GF-D8 (cell line): ENCODE results near the gene CRACR2B.
A peak's percentile ranks its signal among the peaks of the same experiment; 100 is the strongest.

Experiments used
- DNase-seq: peaks from one replicate; lab custom pipeline; 2025; lab: John Stamatoyannopoulos, UW

CRACR2B gene

DNA sequence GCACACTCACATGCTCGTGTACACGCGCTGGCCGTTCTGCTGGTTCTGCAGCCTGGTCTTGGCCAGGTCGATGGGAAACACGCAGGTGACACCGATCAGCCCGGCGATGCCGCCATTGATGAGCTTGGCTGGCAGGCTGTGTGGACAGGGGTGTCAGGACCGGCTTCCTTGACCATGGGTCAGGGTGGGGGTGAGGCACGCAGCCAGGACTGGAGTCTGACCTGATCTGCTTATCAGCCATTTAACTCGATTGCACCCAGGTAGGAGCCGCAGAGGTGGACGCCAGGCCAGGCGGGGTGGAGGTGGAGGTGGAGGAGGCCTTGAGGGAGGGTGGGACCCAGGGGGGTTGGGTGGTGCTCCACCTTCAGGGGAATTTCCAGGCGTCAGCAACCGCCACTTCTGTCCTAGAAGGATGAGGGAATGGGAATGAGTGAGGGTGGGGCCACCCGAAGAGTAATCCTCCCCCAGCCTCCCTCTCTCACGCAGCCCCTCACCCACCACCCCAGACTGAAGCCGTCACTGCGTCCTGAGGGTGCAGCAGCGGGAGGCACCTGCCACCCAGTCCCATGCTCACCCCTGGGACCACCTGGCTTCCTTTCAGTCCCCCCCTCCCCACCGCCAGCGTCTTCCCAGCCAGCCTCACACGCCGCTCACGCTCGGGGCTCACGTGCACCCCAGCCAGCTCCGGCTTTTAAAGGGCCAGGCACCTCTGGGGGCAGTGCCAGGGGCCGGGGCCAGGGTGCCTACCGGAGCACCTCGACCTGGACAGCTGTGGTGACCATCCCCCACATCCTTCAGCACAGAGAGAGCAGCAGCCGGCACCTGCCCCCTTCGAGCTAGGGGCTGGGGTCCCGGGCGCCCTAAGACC, 32.7 kb upstream of the CRACR2B start:
- no peak for DNase-seq

DNA sequence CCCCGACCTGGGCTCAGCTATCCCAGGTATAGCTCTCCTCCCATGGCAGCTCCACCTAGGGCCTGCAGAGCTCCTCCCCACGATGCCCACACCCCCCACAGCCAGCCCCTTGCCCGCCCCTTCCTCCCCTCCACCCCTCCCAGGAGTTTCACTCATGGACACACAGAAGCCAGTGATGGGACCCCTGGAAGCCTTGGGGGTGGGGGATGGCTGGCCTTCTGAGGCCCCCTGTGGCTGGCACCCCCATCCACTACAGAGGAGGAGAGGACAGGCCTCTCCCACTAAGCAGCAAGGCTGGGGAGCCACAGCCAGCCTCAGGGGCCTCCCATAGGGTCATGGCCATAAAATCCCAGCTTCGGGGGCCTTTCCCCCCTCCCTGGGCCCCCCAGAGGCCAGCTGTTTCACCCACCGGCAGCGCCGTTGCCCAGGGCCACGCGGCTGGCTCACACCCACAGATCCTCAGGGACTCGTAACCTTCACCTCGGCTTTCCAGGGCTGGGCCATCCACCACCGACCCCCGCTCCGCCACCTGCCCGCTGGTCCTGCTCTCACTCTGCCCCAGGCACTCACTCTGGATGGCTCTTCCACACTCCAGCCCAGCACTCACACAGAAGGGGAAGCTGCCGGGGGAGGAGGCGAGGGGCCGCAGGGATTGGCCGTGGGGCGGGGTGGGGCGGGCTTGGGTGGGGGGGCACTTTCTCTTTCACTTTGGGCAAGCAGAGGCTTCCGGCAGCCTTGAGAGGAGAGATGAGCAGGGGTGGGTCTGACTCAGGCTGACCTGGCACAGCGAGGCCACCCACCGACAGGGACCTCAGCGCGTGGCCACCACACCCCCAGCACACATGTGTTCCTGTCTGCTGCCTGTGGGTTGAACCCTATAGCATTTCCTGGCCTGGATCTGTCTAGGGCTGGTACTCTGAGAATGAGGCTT, 31.8 kb upstream of the CRACR2B start:
- peak; percentile 11 for DNase-seq

DNA sequence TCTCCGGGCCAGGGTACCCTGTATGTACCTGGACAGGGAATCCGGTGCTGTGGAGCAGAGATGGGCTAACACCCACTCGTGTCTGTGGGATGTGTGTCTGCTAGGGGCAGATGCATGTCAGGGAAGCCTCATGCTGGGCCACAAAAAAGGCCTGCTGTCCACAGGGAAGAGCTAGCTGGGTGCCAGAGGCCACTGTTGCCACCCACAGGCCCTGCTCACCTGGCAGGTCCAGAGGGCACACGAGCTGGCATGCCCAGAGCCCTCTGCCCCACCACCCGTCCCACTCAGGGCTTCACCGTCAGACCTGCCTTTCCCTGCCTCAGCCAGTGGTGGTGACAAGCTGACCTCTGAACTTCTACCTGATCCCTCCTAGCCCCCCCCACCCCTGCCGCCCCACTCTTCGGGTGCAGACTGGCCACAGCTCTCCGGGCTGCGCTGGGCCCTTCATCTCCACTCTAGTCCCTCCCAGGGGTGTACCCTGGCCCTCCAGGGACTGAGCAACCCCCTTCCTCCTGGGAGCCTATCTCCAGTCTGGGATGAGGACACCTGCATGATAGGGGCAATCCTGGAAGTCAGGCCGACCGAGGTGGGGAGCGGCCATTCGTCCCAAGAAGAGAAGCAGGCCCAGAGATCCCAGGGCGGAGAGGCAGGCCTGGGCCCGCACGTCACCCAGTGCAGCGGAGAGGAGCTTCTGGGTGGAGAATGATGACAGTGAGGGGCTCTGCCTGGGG, 31.0 kb upstream of the CRACR2B start:
- no peak for DNase-seq

DNA sequence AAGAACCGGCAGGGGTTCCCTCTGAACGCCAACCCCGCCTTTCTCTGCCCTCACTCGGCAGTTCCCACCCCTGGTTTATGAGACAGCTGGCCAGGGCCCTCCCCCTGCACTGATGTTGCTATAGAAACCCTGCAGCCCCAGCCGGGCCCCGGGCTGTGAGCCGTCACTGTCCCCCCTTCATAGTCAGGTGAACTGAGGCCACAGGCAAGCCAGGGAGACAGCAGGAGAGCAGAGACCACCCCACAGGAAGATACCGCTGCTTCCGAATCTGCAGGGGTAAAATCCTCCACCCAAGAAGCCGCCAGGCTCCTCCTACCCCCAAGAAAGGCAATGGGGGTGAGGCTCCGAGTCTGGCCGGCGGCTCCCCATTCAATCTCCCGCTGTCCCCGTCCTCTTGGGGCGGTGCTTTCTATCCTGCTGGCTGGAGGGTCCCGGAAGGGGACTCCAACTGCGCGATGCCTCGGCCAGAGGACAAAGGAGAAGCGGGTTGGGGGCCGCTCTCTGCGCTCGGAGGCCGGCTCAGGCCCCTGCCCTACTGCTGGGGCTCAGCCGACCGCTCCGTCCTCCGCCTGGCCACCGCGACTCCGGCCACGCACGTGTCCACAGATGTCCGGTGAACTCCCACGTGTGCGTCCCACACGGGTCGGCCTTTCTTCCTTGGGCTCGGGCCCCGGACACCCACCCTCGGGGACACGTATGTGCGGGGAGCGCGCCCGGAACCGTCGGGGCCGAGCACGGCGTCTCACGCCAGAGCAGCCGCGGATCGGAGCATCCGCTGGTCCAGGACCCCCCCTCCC, 30.2 kb upstream of the CRACR2B start:
- peak; percentile 13 for DNase-seq

DNA sequence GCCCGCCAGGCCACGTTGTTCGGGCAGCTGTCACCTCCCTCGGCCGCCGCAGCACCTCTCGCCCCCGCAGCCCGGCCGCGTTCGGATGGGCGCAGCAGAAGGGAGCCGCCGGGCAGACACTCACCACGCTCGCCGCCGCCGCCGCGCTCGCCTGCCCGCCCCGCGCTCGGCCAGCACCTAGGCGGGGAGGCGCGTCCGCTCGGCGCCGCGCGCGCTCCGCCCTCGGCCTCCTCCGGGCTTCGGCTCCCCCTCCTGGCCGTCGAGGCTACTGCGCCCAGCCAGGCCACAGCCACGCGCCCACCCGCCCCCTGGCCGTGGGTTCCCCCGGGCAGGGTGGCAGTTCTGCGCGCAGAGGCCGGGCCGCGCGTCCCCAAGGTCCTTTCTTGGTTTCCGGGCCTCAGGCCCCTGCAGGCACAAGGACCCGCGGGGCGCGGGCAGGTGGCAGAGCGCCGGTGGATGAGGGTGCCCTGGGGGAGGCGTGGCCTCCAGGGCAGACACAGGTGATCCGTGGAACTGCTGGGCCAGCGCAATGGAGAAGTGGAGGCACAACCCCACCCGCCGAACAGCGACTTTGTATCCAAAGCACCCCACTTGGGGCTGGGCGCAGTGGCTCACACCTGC, 29.5 kb upstream of the CRACR2B start, which contains the start of gene SLC25A22:
SLC25A22 (minus strand) TSS at position 189 of the 621 bp plus-strand sequence. CDS start 3,275 bp downstream, outside the sequence.
- no peak for DNase-seq

DNA sequence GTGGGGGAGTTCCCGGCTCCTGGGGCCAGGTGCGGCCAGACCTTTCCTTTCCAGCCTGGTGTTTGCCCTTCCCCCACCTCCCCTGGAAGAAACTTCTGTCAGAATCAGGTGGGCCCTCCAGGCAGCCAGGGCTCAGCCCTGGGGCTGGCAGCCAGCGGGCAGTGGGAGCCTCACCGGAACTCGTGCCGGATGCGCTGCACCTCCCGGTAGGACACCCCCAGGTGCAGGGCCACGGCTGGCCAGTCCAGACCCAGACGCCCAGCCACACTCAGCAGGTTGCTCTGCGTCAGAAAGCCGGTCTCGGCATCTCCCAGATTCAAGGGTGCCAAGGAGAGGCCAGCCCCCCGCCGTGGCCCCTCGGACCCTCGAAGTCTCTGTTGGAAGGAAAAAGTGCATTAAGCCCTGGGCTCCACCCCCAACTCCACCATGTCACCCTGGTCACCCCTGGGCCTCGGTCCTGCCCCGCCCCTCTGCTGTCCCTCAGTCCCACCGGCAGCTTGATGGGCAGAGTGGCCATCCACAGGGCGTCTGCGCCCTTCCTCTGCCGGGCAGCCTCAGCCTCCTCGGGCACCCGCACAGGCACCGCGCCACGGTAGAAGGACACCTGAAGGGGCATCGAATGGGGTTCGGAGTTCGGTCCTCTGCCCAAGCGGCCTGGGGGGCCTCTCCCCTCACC, 27.9 kb upstream of the CRACR2B start:
- no peak for DNase-seq

DNA sequence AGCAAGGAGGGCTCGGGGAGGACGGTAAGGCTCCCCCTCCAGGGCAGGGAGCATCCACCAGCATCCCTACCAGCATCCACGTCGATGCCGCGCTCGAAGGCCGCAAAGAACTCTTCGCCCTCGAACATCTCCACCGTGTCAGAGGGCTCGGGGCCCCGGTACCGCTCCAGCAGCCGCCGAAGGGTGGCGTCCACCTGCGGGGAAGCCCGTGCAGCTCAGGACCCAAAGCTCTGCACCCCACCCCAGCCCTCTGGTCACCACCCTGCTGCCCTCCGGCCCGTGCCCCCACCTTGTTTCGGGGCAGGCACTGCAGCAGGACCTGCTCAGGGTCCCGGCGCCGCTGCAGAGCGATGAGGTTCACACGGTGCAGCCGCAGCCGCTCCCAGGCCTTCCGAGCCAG, 27.2 kb upstream of the CRACR2B start:
- DNase-seq: no peak

DNA sequence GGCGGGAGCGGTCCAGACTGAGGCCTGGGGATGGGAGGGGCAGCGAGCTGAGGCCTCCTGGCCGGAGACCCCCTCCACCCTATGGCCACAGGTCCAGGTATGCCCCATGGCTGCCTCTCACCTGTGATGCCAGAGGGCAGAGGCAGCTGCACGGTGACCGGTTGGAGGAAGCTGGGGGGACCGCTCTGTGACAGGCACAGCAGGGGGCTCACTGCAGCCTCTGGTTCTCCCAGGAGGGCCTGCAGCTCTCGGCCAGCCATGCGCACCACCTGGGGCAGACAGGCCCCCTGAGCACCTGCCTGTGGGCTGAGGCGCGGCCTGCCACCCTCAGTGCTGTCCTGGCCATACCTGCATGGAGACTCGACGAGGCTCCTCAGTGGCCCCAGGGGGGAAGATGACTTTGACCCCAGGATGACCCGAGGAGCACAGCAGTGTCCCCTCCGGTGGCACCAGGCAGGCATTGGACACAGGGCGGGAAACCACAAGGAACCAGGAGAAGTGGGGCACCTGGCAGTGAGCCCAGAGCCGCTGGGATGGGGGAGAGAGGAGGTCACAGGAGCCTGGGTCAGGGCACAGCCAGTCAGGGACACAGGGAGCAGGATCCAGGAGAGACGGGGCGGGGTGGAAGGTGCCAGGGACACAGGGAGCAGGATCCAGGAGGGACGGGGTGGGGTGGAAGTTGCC, 26.5 kb upstream of the CRACR2B start:
- DNase-seq: no peak

DNA sequence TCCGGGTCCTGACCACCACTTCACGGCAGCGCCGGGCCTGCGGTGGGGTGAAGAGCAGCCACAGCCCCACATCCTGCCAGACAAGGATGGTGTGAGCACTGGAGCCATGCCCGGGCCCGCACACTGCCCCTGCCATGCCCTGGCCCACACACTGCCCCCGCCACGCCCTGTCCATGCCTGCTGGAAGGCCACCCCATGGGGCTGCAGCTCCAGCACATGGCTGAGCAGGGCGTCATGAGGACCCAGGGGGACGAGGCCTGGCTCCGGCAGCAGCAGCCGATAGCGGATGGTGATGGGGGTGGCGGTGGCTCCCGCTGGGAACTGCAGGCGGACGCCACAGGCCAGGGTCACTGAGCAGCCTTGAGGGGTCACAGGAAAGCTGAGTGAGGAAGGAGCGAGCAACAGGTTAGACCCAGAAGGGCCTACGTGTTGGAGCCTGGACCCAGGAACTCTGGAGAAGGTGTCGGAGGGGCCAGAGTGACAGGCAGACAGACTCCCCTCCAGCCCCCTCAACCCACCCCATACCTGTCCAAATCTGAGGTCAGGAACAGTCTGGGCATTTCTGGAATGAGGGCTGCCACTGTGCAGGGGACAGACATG, 25.6 kb upstream of the CRACR2B start:
- DNase-seq: no peak

DNA sequence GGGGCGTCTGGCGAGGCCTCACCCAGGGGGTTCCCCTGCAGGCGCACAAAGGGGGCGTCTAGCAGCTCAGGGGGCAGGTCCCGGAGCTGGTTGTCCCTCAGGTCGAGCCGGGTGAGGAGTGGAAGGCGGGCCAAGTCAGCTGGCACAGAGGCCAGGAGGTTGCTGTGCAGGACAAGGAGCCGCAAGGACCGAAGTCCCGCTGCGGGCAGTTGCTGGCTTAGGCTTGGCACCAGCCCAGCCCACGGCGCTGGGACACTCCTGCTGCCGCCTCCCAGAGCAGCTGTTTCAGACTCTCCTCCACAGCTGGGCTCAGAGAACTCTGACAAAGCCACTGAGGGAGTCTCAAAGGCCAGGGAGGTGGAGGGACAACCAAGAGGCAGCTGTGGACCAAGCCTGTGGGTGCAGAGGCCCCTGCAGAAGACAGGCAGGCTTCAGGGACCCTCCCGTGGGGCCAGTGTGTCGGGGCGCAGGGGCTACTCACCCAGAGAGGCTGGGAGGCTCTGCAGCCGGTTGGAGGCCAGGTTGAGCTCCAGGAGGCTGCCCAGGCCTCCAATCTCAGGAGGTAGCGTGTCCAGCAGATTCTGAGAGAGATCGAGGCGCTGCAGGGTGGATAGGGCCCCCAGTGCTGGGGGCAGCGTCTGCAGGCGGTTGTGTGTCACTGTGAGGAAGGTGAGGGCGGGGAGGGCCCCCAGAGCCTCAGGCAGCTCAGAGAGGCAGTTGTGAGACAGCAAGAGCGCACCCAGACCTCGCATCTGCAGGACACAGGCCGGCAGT, 24.8 kb upstream of the CRACR2B start:
- no peak for DNase-seq

DNA sequence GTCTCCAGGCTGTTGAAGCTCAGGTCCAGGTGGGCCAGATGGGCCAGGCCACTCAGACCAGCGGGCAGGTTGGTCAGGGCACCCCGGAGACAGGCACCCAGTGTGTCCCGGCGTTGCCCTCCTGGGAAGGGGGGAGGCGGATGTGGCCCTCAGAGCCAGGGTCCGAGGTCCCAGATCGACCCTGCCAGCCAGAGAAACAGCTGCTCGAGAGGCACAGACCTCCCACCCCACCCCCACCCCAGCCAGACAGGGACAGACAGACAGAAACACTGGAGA, 24.3 kb upstream of the CRACR2B start:
- no peak for DNase-seq

DNA sequence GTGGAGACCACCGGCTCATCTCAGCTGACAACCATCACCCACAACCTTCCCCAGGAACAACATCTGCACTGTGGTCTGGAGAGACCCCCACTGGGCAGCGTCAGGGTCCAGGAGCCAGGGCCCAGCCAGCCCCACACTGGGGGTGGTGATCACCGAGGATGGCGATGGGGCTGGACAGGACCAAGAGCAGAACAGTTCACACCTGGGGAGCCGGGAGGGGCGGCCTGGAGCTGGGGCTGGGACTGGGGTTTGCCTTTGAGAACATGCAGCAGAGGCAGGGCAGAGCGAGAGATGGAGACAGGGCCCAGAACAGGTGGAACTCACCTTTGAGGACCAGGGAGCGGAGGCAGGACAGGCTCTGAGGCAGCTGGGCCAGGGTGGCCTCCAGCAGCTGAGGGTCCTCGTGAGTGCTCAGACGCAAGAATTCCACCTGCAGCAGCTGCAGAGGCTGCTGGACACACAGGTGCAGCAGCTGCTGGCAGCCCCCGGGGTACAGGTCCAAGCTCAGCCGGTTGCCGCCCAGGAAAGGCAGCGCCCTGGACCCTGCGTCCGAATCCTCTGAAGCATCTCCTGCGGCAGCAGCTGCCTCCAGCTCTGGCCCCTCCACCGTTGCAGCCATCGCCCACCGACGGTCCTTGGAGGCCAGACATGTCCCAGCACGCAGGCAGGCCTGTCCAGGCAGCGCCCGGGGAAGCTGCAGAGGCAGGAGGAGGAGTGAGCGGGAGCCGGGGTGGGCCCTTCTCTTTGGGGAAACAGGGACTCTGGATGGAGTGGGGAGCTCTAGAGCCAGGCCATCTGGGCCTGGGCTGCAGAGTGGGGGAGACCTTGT, 23.7 kb upstream of the CRACR2B start:
- DNase-seq: no peak

DNA sequence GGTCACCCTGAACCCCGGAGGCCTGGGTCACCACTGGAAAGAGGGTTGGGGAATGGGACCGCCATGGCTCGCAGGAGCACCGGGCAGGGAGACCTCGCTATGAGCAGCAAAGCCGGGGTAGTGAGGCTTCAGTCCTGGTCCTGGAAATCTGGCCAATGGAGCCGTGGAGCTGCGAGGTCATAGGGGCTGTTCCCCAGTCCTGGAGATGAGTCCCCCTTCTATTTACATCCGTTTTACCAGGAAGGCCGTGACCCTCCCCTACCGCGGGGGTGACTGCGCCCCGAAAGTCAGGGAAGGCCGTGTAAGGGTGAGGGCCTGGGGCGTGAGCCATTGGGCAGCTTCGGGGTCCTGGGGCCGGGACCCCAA, 23.1 kb upstream of the CRACR2B start:
- no peak for DNase-seq

DNA sequence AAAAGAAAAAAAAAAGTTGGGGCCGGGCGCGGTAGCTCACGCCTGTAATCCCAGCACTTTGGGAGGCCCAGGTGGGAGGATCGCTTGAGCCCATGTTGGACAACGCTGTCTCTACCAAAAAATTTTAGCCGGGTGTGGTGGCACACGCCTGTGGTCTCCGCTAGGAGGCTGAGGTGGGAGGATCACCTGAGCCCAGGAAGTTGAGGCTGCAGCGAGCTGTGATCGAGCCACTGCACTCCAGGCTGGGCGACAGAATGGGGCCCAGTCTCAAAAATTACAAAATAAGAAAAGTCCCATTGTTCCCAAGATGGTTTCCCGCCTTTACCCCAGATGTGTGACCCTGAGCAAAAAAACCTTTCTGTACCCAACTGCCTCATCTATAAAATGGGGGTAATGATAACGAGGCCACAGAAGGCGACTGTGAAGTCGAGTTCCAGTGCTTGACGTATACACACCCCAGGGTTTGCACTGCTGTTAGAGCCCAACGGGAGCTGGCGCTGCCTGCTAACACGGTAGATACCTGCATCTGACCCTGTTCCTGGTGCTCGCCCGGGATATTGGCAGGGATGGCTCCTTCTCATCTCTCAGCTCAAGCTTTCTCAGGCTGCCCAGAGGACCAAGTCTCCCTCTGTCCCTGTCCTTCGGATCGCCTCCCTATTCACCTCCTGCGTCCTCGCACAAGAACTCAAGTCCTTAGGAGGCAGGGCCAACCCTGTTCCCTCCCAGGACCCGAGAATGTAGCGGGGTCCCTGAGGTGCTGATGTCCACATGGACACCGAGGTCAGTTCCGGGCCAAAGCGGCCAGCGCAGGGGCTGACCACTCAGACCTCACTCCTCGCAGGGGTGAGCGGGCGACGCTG, 19.1 kb upstream of the CRACR2B start:
- DNase-seq: no peak

DNA sequence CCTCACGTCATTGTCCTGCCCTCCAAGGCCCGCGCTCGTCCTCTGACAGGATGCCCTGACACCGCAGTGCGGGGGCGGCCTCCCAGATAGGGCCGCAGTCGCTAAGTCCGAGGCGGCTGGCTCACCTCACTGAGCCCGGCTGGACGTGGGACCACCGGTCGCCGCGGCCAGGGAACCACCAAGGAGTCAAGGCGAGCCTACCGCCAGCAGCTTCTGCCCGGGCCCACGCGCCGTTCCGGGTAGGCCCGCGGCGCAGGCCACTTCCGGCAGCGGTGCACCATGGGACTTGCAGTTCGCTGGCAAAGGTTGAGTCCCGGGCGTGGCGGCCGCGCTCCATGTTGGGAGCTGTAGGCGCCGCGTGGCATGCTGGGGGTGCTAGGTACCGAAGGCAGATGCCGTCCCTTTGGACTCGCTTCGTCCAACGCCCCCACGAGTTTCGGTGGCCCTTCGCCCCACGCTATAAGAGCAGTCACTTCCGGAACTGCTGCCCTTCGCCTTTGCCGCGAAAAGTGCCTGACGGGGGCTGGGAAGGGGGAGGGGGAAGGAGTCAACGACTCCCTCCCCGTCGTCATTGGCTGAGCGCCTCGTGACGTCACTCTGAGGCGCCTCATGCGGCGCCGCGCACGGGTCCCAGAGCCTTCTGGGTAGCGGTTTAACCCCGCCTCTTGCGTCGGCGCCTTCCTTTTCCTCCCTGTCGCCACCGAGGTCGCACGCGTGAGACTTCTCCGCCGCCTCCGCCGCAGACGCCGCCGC, 18.3 kb upstream of the CRACR2B start, which contains the start of gene RPLP2:
RPLP2 (plus strand) TSS at position 681 of the 753 bp plus-strand sequence. CDS start 268 bp downstream, outside the sequence.
- DNase-seq: peak; percentile 61

DNA sequence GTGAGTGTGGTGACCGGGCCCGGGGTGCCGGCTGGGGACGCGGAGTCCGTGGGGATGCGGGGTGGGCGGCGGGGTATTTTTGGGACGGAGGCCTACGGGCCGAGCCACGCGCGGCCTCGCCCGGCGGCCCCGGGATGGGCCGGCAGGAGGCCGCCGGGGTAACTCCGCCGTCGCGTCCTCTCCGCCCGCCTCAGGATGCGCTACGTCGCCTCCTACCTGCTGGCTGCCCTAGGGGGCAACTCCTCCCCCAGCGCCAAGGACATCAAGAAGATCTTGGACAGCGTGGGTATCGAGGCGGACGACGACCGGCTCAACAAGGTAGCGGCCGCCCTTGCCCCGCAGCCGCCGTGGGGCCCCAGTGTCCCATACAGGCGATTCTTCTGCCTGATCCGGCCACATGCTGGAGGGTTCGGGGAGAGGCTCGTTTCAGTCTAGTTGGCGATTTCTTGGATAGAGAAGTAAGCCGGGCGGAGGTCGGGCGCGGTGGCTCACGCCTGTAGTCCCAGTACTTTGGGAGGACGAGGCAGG, 17.6 kb upstream of the CRACR2B start:
- DNase-seq: no peak
